Tibial nerve (tissue), 4 donors: Measurements from ENCODE around the gene SLC5A5. TPM values are rescaled to one million over a fixed set of nuclear protein-coding genes. Genes with fewer than 3 reads are reported as not detected.

Source experiments
- DNase-seq, 2 donors: peaks; one replicate each; pipeline ENCODE4 v3.0.0-alpha.2; 2019; ENCODE audit warnings: low spot score in 2 of 2
- H3K27ac ChIP-seq, 4 donors: fragments of 200-600 bp; sonication (generic) in 3 of 4; one replicate each; pipeline ENCODE4 v1.5.1; 2017 to 2019; ENCODE audit warnings: mild to moderate bottlenecking in 1 of 4
- H3K27me3 ChIP-seq, 2 donors: fragments of 200-600 bp; sonication (generic) in 1 of 2; one replicate each; pipeline versions ENCODE4 v1.5.1 to v1.6.0; 2017 to 2019
- H3K36me3 ChIP-seq, 3 donors: fragments of 200-600 bp; sonication (generic); one replicate each; pipeline ENCODE4 v1.5.1; 2018 to 2019
- H3K4me1 ChIP-seq, 4 donors: fragments of 200-600 bp; sonication (generic) in 3 of 4; one replicate each; pipeline ENCODE4 v1.5.1; 2017 to 2019
- H3K4me3 ChIP-seq, 4 donors: fragments of 200-600 bp; sonication (generic) in 3 of 4; one replicate each; pipeline ENCODE4 v1.5.1; 2017 to 2019; ENCODE audit warnings: mild to moderate bottlenecking in 1 of 4, moderate library complexity in 1 of 4
- H3K9me3 ChIP-seq, 4 donors: fragments of 200-600 bp; sonication (generic) in 3 of 4; one replicate each; pipeline ENCODE4 v1.5.1; 2017 to 2019
- CTCF ChIP-seq, 5 experiments: fragments of 200-600 bp in 3 of 5; fragments of 450-650 bp in 2 of 5; sonication (generic) in 3 of 5; IDR thresholded peaks; one replicate each; pipeline ENCODE4 v1.5.1; 2016 to 2019; ENCODE audit warnings: antibody characterized with exemption in 5 of 5, mild to moderate bottlenecking in 3 of 5, moderate library complexity in 2 of 5
- EP300 ChIP-seq, 2 donors: sonication (generic); formaldehyde crosslinking; IDR thresholded peaks; one replicate each; pipeline ENCODE4 v1.6.1; 2017; ENCODE audit warnings: antibody characterized with exemption in 2 of 2, mild to moderate bottlenecking in 1 of 2
- POLR2A ChIP-seq, 2 donors: fragments of 450-650 bp; IDR thresholded peaks; one replicate each; pipeline ENCODE4 v1.6.1; 2017; ENCODE audit warnings: antibody characterized with exemption in 2 of 2, mild to moderate bottlenecking in 2 of 2, moderate library complexity in 2 of 2
- WGBS, 2 donors: methylation state at CpG; one replicate each; pipeline ENCODE4 v1.1.5; 2018; 5-methylcytosine and 5-hydroxymethylcytosine counted together
- total RNA-seq, 4 donors: library from RNA; depleted of rRNA; stranded (reverse); fragments of >200 nt; gene quantifications; one replicate each; pipeline ENCODE4 v1.1.0, GENCODE V29; 2016

SLC5A5 gene
- total RNA-seq, 4 donors from 2014 or later: not detected

DNA sequence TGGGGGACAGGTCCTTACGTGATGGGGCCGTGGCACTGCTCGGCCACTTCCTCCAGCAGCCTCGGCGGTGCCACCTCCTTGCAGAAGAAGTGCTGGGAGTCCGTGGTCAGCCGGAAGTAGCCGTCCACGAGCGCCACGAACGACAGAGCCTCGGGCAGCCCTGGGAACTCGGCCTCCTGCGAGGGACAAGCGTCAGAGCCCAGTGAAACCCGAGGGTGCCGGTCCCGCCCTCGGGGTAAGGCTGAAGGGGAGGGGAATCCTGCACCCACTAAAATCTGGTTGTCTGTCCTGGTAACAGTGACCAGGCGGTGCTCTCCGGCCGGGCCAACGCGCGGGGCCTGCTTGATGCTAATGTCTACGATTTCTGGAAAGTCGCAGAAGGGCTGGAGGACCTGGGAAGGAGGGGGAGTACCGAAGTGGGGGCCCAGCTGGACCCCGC lies 30.4 kb upstream of the SLC5A5 start:
- 11 to 16% methylated on average over 15 to 24 of the region's 30 CpGs for WGBS, 2 donors
- TF ChIP-seq POLR2A (IDR thresholded peaks at IDR 0.05) (no peak), EP300 (IDR thresholded peaks at IDR 0.05) (no peak), CTCF (IDR thresholded peaks at IDR 0.05) (no peak)
- peaks cover 0 to 42% of the 10 kb centered on the region in 2 donors for H3K27me3 ChIP-seq

GRCh38 chr19:17841810-17842662 lies 29.7 kb upstream of the SLC5A5 start:
- peak overlapping the region in 3 of 4 donors; percentile 23 to 40 (median 34) for H3K4me3 ChIP-seq
- no peaks in the 10 kb centered on the region for H3K9me3 ChIP-seq
- WGBS, 2 donors: 17 to 19% methylated on average over 49 to 50 of the region's 56 CpGs
- peak overlapping the region in 2 of 4 donors; percentile 3 to 33 for H3K27ac ChIP-seq
- peaks cover 0 to 19% (median 5%) of the 10 kb centered on the region in 4 donors for H3K4me1 ChIP-seq
- TF ChIP-seq POLR2A (IDR thresholded peaks at IDR 0.05) (no peak), EP300 (IDR thresholded peaks at IDR 0.05) (peak in 1 of 2 donors; percentile 25)
- peaks cover 0 to 44% of the 10 kb centered on the region in 2 donors for H3K27me3 ChIP-seq
- peak; percentile 65 to 80 for DNase-seq
- H3K36me3 ChIP-seq: peaks cover 0 to 6% (median 0%) of the 10 kb centered on the region in 3 donors

More for the DNA sequence above, 30.4 kb upstream of the SLC5A5 start:
- Histone ChIP-seq H3K9me3 (no peaks in the 10 kb centered on the region), H3K36me3 (peaks cover 0 to 6% (median 0%) of the 10 kb centered on the region in 3 donors), H3K4me3 (peak overlapping the region in 2 of 4 donors; percentile 23 to 40), H3K4me1 (peaks cover 0 to 17% (median 4%) of the 10 kb centered on the region in 4 donors), H3K27ac (peak overlapping the region in 1 of 4 donors; percentile 33)
- DNase-seq: no peak

DNA sequence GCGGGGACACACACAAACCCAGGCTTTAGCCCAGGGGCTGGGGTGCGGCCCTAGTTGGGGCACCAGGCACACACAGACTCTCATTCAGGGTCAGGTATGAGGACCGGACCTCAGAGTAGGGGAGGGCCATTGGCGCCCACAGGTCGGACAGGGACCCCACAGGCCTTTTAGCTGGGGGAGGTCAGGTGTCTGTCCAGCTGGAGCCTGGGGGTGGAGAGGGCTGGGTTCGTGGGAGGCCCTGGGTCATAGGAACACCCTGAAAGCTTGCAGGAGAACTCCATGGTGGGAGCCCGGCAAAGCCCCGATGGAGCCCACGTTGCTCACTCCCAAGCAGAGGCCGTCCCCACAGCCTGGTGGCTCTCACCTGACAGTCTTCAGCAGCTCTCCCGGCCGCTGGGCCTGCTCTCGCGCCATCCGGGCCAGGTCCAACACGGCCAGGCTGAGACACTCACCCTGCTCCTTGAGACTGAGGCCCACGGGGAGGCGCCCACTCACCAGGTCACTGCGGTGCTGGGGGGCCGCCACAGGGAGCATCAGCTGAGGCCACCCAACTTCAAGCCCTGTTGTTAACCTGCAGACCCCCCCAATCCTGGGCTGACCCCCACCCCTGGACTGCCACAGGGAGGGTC lies 29.0 kb upstream of the SLC5A5 start:
- peaks cover 0 to 26% (median 7%) of the 10 kb centered on the region in 4 donors for H3K4me1 ChIP-seq
- H3K27ac ChIP-seq: peak overlapping the region in 1 of 4 donors; percentile 3
- no peak for DNase-seq
- H3K27me3 ChIP-seq: peaks cover 0 to 52% of the 10 kb centered on the region in 2 donors
- peak overlapping the region in 3 of 4 donors; percentile 23 to 40 (median 34) for H3K4me3 ChIP-seq
- no peak for TF ChIP-seq CTCF (IDR thresholded peaks at IDR 0.05)
- TF ChIP-seq EP300 (IDR thresholded peaks at IDR 0.05): no peak
- TF ChIP-seq POLR2A (IDR thresholded peaks at IDR 0.05): no peak
- WGBS, 2 donors: 68 to 74% methylated on average over 4 to 9 of the region's 20 CpGs
- no peaks in the 10 kb centered on the region for H3K9me3 ChIP-seq
- H3K36me3 ChIP-seq: peaks cover 0 to 6% (median 0%) of the 10 kb centered on the region in 3 donors

DNA sequence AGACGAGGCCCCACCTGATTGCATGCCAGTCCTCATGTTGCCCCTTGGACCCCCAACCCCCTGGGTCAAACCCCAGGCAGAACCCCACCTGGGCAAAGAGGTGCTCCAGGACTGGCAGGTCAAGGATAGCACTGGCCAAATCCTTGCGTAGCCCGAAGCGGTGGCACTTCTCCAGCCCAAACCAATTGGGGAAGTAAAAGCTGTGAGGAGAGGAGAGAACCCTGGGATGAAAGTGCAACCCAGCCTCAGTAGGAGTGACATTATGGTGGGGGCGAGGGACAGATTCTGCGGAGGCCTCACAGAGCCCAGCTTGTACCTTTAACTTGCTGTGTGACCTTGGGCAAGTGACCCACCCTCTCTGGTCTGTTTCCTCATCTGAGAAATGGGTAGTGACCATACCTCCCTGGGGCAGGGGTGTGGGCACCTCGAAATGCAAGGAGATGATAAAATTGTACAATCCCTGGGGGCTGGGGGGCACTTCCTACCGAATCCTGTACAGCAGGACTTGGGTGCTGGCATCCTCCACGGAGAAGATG lies 28.4 kb upstream of the SLC5A5 start:
- Histone ChIP-seq H3K4me3 (no peak overlapping the region), H3K36me3 (peaks cover 0 to under 1% (median 0%) of the 10 kb centered on the region in 3 donors), H3K4me1 (peaks cover 0 to 31% (median 10%) of the 10 kb centered on the region in 4 donors), H3K27me3 (peaks cover 0 to 55% of the 10 kb centered on the region in 2 donors), H3K9me3 (no peaks in the 10 kb centered on the region), H3K27ac (no peak overlapping the region)
- DNase-seq: no peak
- 90 to 92% methylated on average over 9 of the region's 9 CpGs for WGBS, 2 donors
- TF ChIP-seq EP300 (IDR thresholded peaks at IDR 0.05) (no peak), CTCF (IDR thresholded peaks at IDR 0.05) (no peak), POLR2A (IDR thresholded peaks at IDR 0.05) (no peak)

- no peak overlapping the region for H3K27ac ChIP-seq
- no peaks in the 10 kb centered on the region for H3K36me3 ChIP-seq
- TF ChIP-seq EP300 (IDR thresholded peaks at IDR 0.05) (no peak), POLR2A (IDR thresholded peaks at IDR 0.05) (no peak), CTCF (IDR thresholded peaks at IDR 0.05) (no peak)
- H3K9me3 ChIP-seq: no peaks in the 10 kb centered on the region
- peaks cover 0 to 31% (median 10%) of the 10 kb centered on the region in 4 donors for H3K4me1 ChIP-seq
- DNase-seq: no peak
- H3K4me3 ChIP-seq: no peak overlapping the region
- peaks cover 0 to 55% of the 10 kb centered on the region in 2 donors for H3K27me3 ChIP-seq
- 81 to 84% methylated on average over 12 to 14 of the region's 14 CpGs for WGBS, 2 donors
These were observed 27.7 kb upstream of the SLC5A5 start for GRCh38 chr19:17843908-17844490.
